HG03520 (cell line): ENCODE measurements around the gene ADAMTS16.

Experiments
- ATAC-seq: cut with Tn5 transposase; IDR thresholded peaks from one replicate; pipeline ENCODE4 v1.9.1; 2021; ENCODE audit warnings: mild to moderate bottlenecking, moderate library complexity; ENCODE audit not compliant: unreplicated experiment

Gene ADAMTS16

DNA sequence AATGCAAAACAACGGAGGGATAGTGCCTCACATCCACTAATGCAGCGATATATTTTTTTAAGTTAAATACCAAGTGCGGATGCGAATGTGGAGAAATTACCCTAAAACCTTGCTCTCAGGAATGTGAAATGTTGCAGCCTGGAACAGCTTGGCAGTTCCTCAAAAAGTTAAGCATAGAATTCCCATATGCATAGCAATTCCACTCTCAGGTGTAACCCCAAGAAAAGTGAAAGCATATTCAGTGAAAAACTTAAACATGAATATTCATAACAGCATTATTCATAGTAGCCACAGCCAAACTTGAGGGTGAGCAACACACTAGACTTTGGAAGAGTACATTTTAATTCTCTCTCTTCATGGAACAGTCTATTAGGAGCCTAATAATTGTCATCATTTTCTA, 199.1 kb downstream of the ADAMTS16 start:
- no peak for ATAC-seq

- no peak for ATAC-seq
These were observed 200.1 kb downstream of the ADAMTS16 start for GRCh38 chr5:5340206-5340729.

- no peak for ATAC-seq
These were observed 201.6 kb downstream of the ADAMTS16 start for GRCh38 chr5:5341531-5342292.

DNA sequence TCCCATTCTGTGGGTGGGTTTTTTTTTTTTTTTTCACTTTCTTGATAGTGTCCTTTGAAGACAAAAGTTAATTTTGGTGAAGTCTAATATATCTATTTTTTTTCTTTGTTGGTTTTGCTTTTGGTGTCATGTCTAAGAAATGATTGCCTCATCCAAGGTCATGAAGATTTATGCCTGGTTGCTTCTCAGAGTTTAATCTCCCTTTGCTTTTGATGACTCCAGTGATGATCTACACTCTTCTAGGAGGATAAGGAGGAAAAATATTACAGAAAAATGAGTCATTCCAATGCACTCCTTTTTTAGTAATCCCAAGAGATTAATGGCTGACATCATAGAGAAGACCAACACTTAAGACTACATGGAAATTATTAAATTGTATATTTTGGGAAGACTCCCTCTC, 202.7 kb downstream of the ADAMTS16 start:
- ATAC-seq: no peak

DNA sequence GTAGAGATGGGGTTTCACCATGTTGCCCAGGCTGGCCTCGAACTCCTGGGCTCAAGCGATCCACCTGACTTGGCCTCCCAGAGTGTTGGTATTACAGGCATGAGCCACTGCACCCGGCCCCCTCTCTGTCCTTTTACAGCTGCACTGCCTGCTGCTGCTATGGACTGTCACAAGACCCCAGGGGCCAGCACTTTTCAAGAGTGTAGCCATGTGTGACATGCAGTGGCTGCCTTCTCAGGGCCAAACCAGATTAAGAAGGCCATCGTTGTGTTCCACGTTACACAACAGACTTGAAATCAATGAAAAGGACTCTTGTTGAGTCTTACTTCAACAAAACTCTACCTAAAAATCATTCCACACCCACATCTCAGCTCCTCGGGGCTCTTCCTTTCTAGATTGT, 203.4 kb downstream of the ADAMTS16 start:
- ATAC-seq: no peak

GRCh38 chr5:5344051-5344571, 204.0 kb downstream of the ADAMTS16 start:
- ATAC-seq: no peak

GRCh38 chr5:5344606-5345005, 204.5 kb downstream of the ADAMTS16 start:
- ATAC-seq: no peak

GRCh38 chr5:5347442-5347841, 207.3 kb downstream of the ADAMTS16 start:
- ATAC-seq: no peak

- ATAC-seq: no peak
These were observed 208.0 kb downstream of the ADAMTS16 start for GRCh38 chr5:5348135-5348534.

GRCh38 chr5:5348576-5348975, 208.4 kb downstream of the ADAMTS16 start:
- no peak for ATAC-seq

GRCh38 chr5:5350101-5350500, 210.0 kb downstream of the ADAMTS16 start:
- no peak for ATAC-seq

DNA sequence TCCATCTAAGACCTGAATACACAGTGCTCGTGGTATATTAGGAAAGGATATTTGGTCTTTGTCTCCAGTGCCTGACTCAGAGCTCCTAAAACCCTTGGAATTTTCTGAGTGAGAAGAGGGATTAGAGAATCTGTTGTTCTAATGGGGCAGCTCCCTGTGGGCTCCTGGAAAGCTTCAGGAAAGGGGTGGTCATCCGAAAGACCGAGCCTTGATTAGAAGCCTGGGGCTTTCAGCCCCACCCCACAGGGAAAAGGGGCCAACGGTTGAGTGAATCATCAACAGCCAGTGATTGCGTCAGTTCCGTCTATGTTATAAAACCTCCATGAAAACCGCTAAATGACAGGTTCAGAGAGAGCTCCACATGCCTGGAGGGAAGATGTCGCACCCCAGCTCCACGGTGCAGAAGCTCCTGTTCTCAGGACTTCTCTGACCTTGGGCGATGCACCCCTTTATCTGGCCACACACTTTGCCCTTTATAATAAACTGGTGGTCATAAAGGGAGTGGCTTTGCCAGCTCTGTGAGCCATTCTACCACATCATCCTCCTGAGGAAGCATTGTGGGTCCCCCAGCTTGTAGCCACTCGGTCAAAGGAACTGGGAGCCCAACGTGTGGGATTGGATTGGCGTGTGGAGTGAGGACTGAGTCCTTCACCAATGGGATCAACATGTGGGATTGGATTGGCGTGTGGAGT, 211.3 kb downstream of the ADAMTS16 start:
- ATAC-seq: no peak

DNA sequence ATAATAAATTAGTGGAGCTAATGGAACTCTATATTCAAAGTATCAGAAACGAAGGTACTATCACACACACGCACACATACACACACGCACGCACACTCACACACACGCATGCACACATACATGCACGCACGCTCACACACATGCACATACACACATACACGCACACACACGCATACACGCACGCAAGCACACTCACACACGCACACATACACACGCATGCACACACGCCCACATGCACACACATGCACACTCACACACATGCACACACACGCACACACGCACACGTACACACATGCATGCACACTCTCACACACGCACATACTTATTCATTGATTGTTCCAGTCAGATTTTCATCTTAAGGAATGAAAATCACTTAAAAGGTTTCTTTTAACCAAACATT, 212.5 kb downstream of the ADAMTS16 start:
- no peak for ATAC-seq

- ATAC-seq: no peak
These were observed 213.6 kb downstream of the ADAMTS16 start for GRCh38 chr5:5353681-5354080.

GRCh38 chr5:5356765-5357164, 216.6 kb downstream of the ADAMTS16 start:
- ATAC-seq: no peak

DNA sequence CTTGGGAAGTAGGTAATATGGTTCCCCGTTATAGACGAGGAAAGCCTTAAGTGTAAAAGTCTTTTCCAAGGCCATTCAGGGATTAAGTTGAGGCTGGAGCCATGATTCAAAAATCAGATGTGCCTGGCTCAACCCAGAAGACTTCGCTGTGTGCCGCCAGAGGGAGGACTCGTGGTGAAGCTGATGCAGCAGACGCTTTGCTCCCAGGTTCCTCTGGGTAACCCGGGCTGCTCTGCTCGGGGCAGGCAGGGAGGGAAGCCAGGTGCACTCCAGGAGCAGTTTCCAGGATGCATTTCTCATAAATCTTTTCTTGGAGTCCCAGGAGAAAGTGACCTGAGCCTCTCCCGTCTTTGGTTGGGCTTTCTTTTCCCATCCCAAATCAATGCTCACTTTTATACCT, 219.5 kb downstream of the ADAMTS16 start:
- no peak for ATAC-seq

DNA sequence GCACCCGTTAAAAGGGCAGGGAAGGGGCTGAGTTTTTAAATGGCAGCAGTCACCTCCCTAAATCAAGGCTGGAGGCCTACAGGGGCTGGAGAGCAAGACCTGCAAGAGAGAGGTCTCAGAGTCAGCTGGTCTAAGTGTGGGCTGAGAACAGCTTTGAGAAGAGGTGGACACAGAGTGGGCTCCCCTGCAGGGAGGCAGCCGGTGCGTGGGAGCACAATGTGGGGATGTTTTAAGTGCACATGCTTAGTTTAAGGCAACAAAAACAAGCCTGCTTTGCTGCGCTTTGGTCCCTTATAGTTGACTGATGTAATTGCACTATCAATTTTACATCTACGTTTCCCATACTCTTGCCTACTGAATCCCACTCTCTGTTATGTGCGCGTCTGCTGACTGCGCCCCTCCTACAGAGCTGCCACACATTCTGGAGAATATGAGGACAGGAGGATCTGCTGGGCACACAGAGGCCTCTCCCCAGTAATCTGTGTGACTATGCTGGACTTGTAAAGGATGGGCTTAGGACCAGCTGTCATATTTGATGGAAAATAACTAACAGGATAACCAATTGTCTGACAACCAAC, 220.3 kb downstream of the ADAMTS16 start:
- ATAC-seq: no peak

DNA sequence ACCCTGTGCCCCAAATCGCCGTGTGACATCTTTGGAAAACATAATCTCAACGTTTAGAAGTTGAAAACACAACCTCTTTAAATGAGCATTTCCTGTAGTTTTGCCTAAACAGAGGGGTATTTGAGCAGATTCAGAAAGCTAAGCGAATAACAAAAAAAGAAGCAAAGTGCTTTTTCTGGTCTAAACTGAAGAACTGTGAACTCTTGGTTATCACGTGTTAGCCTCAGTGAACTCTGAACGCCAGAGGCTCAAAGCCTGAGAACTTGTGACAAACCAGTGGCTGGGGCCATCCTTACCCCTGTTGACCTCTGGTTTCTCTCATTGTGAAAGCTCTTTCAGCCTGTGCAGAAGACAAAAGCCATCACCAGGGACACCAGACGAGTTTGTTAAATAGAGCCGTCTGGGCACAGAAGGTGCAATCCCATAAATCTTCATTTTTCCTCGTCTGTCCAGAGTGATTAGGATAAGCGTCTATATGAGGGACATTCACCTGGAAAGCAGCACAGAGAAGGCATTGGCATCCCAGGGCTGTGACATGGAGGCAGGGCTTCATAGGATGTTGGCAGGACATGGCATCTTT, 220.9 kb downstream of the ADAMTS16 start:
- no peak for ATAC-seq

GRCh38 chr5:5363045-5363444, 222.9 kb downstream of the ADAMTS16 start:
- ATAC-seq: no peak

DNA sequence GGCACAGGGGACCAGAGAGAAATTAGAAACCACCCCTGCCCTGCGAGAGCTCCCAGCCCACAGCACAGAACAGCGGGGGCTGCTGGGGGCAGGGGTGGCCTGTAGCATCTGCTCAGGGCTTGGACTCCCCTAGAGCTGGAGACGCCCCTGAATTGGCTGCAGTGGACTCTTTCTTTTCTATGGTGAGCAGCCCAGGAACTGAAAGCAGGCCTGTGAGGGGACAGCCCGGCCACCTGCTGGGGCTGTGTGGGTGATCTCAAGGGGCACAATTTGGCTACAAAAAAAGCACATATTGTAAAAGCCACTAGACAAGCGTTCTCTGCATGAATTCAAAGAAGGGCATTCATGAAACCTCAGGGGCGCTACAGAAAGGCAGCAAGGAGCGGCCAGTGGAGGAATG, 224.8 kb downstream of the ADAMTS16 start:
- ATAC-seq: peak; percentile 67

GRCh38 chr5:5367739-5368138, 227.6 kb downstream of the ADAMTS16 start:
- no peak for ATAC-seq
